Caco-2 (cell line): ENCODE measurements around the gene REL. TPM values are rescaled to one million over a fixed set of nuclear protein-coding genes. Genes with fewer than 3 reads are reported as not detected.
"Not testable (repeated sequence)": the region's sequence is repeated elsewhere in the genome, so short reads cannot be mapped to it uniquely, and the experiment has no call there.

Experiments
- BruUV-seq: library from RNA; stranded (reverse); fragments of 400-500 nt; replicated peaks from 2 replicates; lab custom pipeline; 2021; lab: Mats Ljungman, UMichigan
- CTCF ChIA-PET: fragments of 300-600 bp; sonication (Branson Sonifier 250); formaldehyde crosslinking; loops from one replicate; lab custom pipeline; 2022; ENCODE audit warnings: antibody characterized with exemption; lab: Charles Lee
- POLR2A ChIA-PET: fragments of 300-600 bp; sonication (Branson Sonifier 250); formaldehyde crosslinking; loops from one replicate; lab custom pipeline; 2022; ENCODE audit warnings: antibody characterized with exemption; lab: Charles Lee
- DNase-seq, 2 experiments: peaks; one replicate each; pipeline versions ENCODE4 v3.0.0 to v3.0.0-alpha.2; 2020 to 2022
- H3K27me3 ChIP-seq: replicated peaks from 2 replicates; pipeline ENCODE4 v1.6.0; 2011; ENCODE audit warnings: low read length; ENCODE audit not compliant: control insufficient read depth, insufficient read depth
- H3K36me3 ChIP-seq: 2 replicates; pipeline ENCODE4 v1.5.1; 2011; ENCODE audit warnings: low read length; ENCODE audit not compliant: control insufficient read depth, insufficient read depth
- H3K4me1 ChIP-seq: fragments of 250-450 bp; sonication (Bioruptor Pico); 2 replicates; pipeline ENCODE4 v1.5.1; 2020; ENCODE audit warnings: mild to moderate bottlenecking
- H3K4me3 ChIP-seq: 2 replicates; pipeline ENCODE4 v1.5.1; 2011; ENCODE audit warnings: low read depth, mild to moderate bottlenecking, control low read depth, low read length
- H3K9me3 ChIP-seq: fragments of 250-450 bp; sonication (Bioruptor Pico); 2 replicates; pipeline ENCODE4 v1.5.1; 2020; ENCODE audit warnings: mild to moderate bottlenecking, moderate library complexity
- H3K27ac Mint-ChIP-seq: one replicate; pipeline ENCODE4 v1.8.0; 2022; ENCODE audit warnings: mixed read lengths; ENCODE audit not compliant: unreplicated experiment
- H3K27me3 Mint-ChIP-seq: one replicate; pipeline ENCODE4 v1.8.0; 2022; ENCODE audit warnings: mixed read lengths; ENCODE audit not compliant: insufficient read depth, unreplicated experiment
- H3K36me3 Mint-ChIP-seq: one replicate; pipeline ENCODE4 v1.8.0; 2022; ENCODE audit warnings: mild to moderate bottlenecking, mixed read lengths; ENCODE audit not compliant: insufficient read depth, unreplicated experiment
- H3K4me1 Mint-ChIP-seq: one replicate; pipeline ENCODE4 v1.8.0; 2022; ENCODE audit warnings: low read depth, mixed read lengths; ENCODE audit not compliant: unreplicated experiment
- H3K4me3 Mint-ChIP-seq: one replicate; pipeline ENCODE4 v1.8.0; 2022; ENCODE audit warnings: mild to moderate bottlenecking, moderate library complexity, mixed read lengths; ENCODE audit not compliant: unreplicated experiment
- H3K9me3 Mint-ChIP-seq: one replicate; pipeline ENCODE4 v1.8.0; 2022; ENCODE audit warnings: mixed read lengths; ENCODE audit not compliant: unreplicated experiment
- CTCF ChIP-seq, 2 experiments: fragments of 200-600 bp in 1 of 2; IDR thresholded peaks; 1 replicate in 1 of 2; 2 replicates in 1 of 2; pipeline versions ENCODE4 v1.5.1 to v1.8.0; 2011 to 2022; ENCODE audit warnings: antibody characterized with exemption in 1 of 2, control low read depth in 1 of 2, inconsistent platforms in 1 of 2, low read depth in 1 of 2, low read length in 1 of 2, mild to moderate bottlenecking in 1 of 2, moderate library complexity in 1 of 2; ENCODE audit not compliant: insufficient read depth in 1 of 2, severe bottlenecking in 1 of 2, unreplicated experiment in 1 of 2
- intact Hi-C: fragments of 100-400 bp; cut with micrococcal nuclease; formaldehyde crosslinking; loops from one replicate; pipeline ENCODE4 v1.10.0; 2022; ENCODE audit not compliant: unreplicated experiment
- total RNA-seq: library from RNA; stranded (reverse); gene quantifications from 2 replicates; pipeline ENCODE4 v1.2.3, GENCODE V29; 2022

The REL gene
- total RNA-seq, 1 experiment from 2014 or later, result 12.2 TPM

- ChIA-PET POLR2A (no interaction called here), CTCF (no interaction called here)
Measured at GRCh38 chr2:60858897-60859311, 22.5 kb upstream of the REL start.

GRCh38 chr2:60861736-60862135 is 19.6 kb upstream of the REL start:
- Histone ChIP-seq H3K36me3 (no peaks in the 10 kb centered on the region), H3K4me3 (no peak overlapping the region), H3K27me3 (no peaks in the 10 kb centered on the region), H3K4me1 (peaks cover 11% of the 10 kb centered on the region), H3K9me3 (no peaks in the 10 kb centered on the region)
- H3K27ac Mint-ChIP-seq, result no peak overlapping the region
- H3K27me3 Mint-ChIP-seq, result no peaks in the 10 kb centered on the region
- peaks cover under 1% of the 10 kb centered on the region for H3K4me1 Mint-ChIP-seq
- ChIA-PET POLR2A (no interaction called here), CTCF (no interaction called here)
- H3K9me3 Mint-ChIP-seq, result peaks cover under 1% of the 10 kb centered on the region
- H3K36me3 Mint-ChIP-seq, result no peaks in the 10 kb centered on the region
- no TSS peak for BruUV-seq
- TF ChIP-seq CTCF (IDR thresholded peaks at IDR 0.05; ENCODE audit: insufficient read depth in 1 of 2, low read depth in 1 of 2, low read length in 1 of 2, severe bottlenecking in 1 of 2, unreplicated experiment in 1 of 2), result no peak
- intact Hi-C loops, result no loop called here
- no peak for DNase-seq
- H3K4me3 Mint-ChIP-seq, result no peak overlapping the region

More at GRCh38 chr2:60858897-60859311, 22.5 kb upstream of the REL start:
- Mint-ChIP-seq H3K4me3 (no peak overlapping the region), H3K9me3 (no peaks in the 10 kb centered on the region), H3K36me3 (no peaks in the 10 kb centered on the region), H3K4me1 (peaks cover 12% of the 10 kb centered on the region), H3K27ac (no peak overlapping the region), H3K27me3 (no peaks in the 10 kb centered on the region)
- no peak for TF ChIP-seq CTCF (IDR thresholded peaks at IDR 0.05; ENCODE audit: insufficient read depth in 1 of 2, low read depth in 1 of 2, low read length in 1 of 2, severe bottlenecking in 1 of 2, unreplicated experiment in 1 of 2)
- Histone ChIP-seq H3K36me3 (no peaks in the 10 kb centered on the region), H3K9me3 (no peaks in the 10 kb centered on the region), H3K27me3 (no peaks in the 10 kb centered on the region), H3K4me1 (peaks cover 14% of the 10 kb centered on the region), H3K4me3 (no peak overlapping the region)
- intact Hi-C loops, result loop anchor here (2.0 kb wide), 1 partner anchor 22 kb away; the partner anchor contains the start of gene REL
- no TSS peak for BruUV-seq
- DNase-seq, result peak; percentile 51 to 58

DNA sequence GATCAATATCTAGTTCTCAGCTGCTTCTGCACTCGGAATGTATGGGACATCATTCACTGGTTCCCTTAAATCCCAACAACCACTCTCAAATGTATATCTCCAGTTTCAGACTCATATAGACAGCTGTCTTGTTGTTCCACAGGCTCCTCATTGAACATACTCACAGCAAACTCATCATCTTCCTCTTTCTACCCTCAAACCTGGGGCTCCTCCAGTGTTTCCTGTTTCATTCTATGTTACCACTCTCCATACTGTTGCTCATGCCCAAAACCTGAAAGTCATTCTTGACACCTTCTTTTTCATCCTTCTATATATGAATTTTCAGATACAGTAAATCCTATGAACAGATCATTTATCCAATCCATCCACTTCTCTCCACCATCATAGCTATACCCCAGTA is 18.7 kb upstream of the REL start:
- ChIA-PET POLR2A (no interaction called here), CTCF (no interaction called here)
- no peaks in the 10 kb centered on the region for H3K36me3 ChIP-seq
- no peaks in the 10 kb centered on the region for H3K9me3 ChIP-seq
- Mint-ChIP-seq H3K27ac (no peak overlapping the region), H3K27me3 (no peaks in the 10 kb centered on the region), H3K4me3 (no peak overlapping the region), H3K9me3 (peaks cover 9% of the 10 kb centered on the region), H3K4me1 (no peaks in the 10 kb centered on the region), H3K36me3 (no peaks in the 10 kb centered on the region)
- no peak for DNase-seq
- intact Hi-C loops, result no loop called here
- no TSS peak for BruUV-seq
- no peak overlapping the region for H3K4me3 ChIP-seq
- no peak for TF ChIP-seq CTCF (IDR thresholded peaks at IDR 0.05; ENCODE audit: insufficient read depth in 1 of 2, low read depth in 1 of 2, low read length in 1 of 2, severe bottlenecking in 1 of 2, unreplicated experiment in 1 of 2)
- H3K27me3 ChIP-seq, result no peaks in the 10 kb centered on the region
- peaks cover 11% of the 10 kb centered on the region for H3K4me1 ChIP-seq

GRCh38 chr2:60865361-60865760 is 16.0 kb upstream of the REL start:
- H3K4me1 ChIP-seq, DNase-seq, H3K4me3 ChIP-seq, H3K27me3 ChIP-seq, H3K27ac Mint-ChIP-seq, H3K36me3 ChIP-seq, CTCF ChIA-PET, H3K27me3 Mint-ChIP-seq, H3K4me3 Mint-ChIP-seq, intact Hi-C loops, H3K4me1 Mint-ChIP-seq, BruUV-seq, POLR2A ChIA-PET, H3K36me3 Mint-ChIP-seq, H3K9me3 ChIP-seq: not testable (repeated sequence)
- peaks cover 15% of the 10 kb centered on the region for H3K9me3 Mint-ChIP-seq
